22Rv1 (cell line): ENCODE results near the gene MOB3B.

ENCODE experiments used
- H3K27ac ChIP-seq: fragments of 450-650 bp; 2 replicates; pipeline ENCODE4 v1.5.1; 2017
- ZFX ChIP-seq: fragments of 450-650 bp; IDR thresholded peaks from 2 replicates; pipeline ENCODE4 v1.6.1; 2017; ENCODE audit warnings: antibody characterized with exemption, borderline replicate concordance
- TF ChIP-seq, protein P1 (sequence below): fragments of 450-650 bp; IDR thresholded peaks from 2 replicates; pipeline ENCODE4 v1.5.1; 2017; ENCODE audit warnings: mild to moderate bottlenecking

Gene MOB3B

DNA sequence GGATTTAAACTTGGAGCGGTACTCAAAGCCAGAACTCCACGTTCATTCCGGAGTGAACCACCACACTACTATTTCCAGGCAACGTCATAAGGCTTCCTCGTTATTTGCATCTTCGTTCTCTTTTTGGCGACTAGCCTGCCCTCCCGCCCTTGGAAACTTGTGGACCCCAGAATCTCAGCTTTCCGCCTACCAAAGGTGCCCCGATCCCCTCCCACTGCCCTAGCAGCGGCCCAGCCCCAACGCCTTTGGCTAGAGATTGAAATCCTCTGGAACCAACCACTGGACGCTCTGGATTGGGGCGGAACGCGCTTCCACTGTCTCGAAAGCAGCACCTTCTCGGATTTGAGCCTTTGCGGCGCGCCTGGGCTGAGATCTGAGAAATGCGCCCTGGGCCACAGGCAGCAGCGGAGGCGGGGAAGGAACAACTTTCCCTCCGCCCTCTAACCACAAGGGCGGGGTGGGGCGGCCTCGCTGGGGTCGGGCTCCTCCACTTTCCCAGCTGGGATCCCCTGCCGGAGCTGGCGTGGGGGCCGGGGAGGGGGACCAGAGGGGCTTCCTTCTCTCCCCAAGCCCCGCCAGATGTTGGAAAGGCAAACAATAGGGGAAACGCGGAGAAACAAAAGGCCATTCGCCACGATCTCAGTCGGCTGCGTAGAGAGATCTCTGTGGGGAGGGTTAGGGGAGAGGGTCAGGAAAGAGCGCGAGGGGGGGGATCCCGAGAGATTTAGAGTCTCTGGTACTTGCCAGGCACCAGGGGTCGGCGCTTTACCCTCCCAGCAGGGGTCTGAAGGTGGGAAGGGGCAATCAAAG lies 1.3 kb downstream of the MOB3B start:
- TF ChIP-seq, protein P1, sequence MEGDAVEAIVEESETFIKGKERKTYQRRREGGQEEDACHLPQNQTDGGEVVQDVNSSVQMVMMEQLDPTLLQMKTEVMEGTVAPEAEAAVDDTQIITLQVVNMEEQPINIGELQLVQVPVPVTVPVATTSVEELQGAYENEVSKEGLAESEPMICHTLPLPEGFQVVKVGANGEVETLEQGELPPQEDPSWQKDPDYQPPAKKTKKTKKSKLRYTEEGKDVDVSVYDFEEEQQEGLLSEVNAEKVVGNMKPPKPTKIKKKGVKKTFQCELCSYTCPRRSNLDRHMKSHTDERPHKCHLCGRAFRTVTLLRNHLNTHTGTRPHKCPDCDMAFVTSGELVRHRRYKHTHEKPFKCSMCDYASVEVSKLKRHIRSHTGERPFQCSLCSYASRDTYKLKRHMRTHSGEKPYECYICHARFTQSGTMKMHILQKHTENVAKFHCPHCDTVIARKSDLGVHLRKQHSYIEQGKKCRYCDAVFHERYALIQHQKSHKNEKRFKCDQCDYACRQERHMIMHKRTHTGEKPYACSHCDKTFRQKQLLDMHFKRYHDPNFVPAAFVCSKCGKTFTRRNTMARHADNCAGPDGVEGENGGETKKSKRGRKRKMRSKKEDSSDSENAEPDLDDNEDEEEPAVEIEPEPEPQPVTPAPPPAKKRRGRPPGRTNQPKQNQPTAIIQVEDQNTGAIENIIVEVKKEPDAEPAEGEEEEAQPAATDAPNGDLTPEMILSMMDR = no peak
- no peak for TF ChIP-seq ZFX
- no peak overlapping the region for H3K27ac ChIP-seq

DNA sequence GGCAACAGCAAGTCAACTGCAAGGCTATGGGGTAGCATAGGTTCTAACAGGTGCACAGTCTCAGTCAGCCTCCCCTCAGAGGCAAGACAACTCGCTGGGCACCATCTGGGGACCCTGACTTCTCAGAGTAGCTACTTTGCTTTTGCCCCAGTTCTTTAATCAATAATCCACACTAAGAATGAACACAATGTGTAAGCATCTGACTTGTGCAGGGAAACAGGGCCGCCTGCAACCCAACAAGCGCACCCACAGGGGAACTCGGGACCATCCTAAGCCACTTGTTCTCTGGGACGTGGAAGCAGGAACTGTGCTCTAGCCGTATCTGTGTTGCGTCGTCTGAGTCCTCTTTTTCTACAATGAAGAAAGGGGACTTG lies 1.9 kb downstream of the MOB3B start:
- TF ChIP-seq, protein P1 = no peak
- TF ChIP-seq ZFX = no peak
- H3K27ac ChIP-seq = no peak overlapping the region

- TF ChIP-seq, protein P1 = no peak
- TF ChIP-seq ZFX = no peak
- H3K27ac ChIP-seq = no peak within 1 kb of the TSS
These were observed 5.4 kb downstream of the MOB3B start, which contains the start of gene IFNK for GRCh38 chr9:27524236-27524635. IFNK (plus strand) TSS chr9:27524290; CDS start chr9:27524337, 47 bp downstream.

GRCh38 chr9:27523141-27523540 lies 6.5 kb downstream of the MOB3B start:
- H3K27ac ChIP-seq = no peak overlapping the region
- TF ChIP-seq ZFX = no peak
- TF ChIP-seq, protein P1 = no peak

DNA sequence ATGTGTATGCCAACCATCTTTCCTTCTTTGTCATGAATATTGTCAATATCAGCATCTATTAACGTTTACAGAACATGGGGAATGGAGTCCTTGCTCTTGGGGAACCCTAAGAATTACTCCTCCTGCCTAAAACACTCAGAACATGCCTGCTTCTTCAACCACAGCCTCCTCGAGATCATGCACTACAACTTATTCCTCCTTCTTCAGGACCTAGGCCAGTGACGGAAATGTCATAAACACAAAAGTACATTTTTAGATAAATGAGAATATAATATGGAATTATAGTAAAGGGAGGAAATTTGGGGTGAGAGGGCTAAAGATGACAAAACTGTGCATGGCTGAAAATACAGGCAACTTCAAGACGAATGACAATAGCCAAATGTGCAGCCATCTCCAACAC lies 8.6 kb downstream of the MOB3B start:
- H3K27ac ChIP-seq = no peak overlapping the region
- TF ChIP-seq, protein P1 = no peak
- TF ChIP-seq ZFX = no peak

- TF ChIP-seq, protein P1 = no peak
- TF ChIP-seq ZFX = no peak
- H3K27ac ChIP-seq = no peak overlapping the region
These were observed 9.8 kb downstream of the MOB3B start for GRCh38 chr9:27519466-27520465.
